PC-3 (cell line): ENCODE results near the gene PARP1. TPM values are rescaled to one million over a fixed set of nuclear protein-coding genes. Genes with fewer than 3 reads are reported as not detected.

Experiments
- ATAC-seq: fragments of 200-7000 bp; cut with Tn5 transposase; 2 replicates; pipeline ENCODE4 v1.9.1; 2020; ENCODE audit warnings: mild to moderate bottlenecking, moderate library complexity
- Bru-seq: library from RNA; stranded (reverse); fragments of 400-500 nt; gene quantifications from one replicate; lab custom pipeline; 2021; lab: Mats Ljungman, UMichigan
- BruChase-seq, 2 experiments: library from RNA; stranded (reverse); fragments of 400-500 nt; gene quantifications; one replicate each; lab custom pipeline; 2021; lab: Mats Ljungman, UMichigan
- BruUV-seq: library from RNA; stranded (reverse); fragments of 400-500 nt; replicated peaks from 2 replicates; lab custom pipeline; 2021; lab: Mats Ljungman, UMichigan
- CTCF ChIA-PET: fragments of 300-600 bp; sonication (Branson Sonifier 250); formaldehyde crosslinking; loops from one replicate; lab custom pipeline; 2022; ENCODE audit warnings: antibody characterized with exemption; lab: Charles Lee
- POLR2A ChIA-PET: fragments of 300-600 bp; sonication (Branson Sonifier 250); formaldehyde crosslinking; loops from one replicate; lab custom pipeline; 2022; ENCODE audit warnings: antibody characterized with exemption; ENCODE audit not compliant: unreplicated experiment; lab: Charles Lee
- DNase-seq: peaks from one replicate; pipeline ENCODE4 v3.0.0-alpha.2; 2015
- H2AFZ ChIP-seq: fragments of 300-600 bp; sonication (generic); 2 replicates; pipeline ENCODE4 v1.6.0; 2016; ENCODE audit warnings: antibody characterized with exemption, low read length
- H3F3A ChIP-seq: fragments of 300-600 bp; sonication (generic); one replicate; pipeline ENCODE4 v1.6.0; 2017; ENCODE audit warnings: antibody characterized with exemption, low read length, control low read depth, mild to moderate bottlenecking; ENCODE audit not compliant: unreplicated experiment
- H3K27ac ChIP-seq: fragments of 300-600 bp; sonication (generic); 2 replicates; pipeline ENCODE4 v1.5.1; 2016; ENCODE audit warnings: mild to moderate bottlenecking, low read length
- H3K27me3 ChIP-seq: fragments of 300-600 bp; sonication (generic); 2 replicates; pipeline ENCODE4 v1.6.1; 2016; ENCODE audit warnings: low read length, mixed read lengths
- H3K36me3 ChIP-seq: fragments of 300-600 bp; sonication (generic); 2 replicates; pipeline ENCODE4 v1.6.1; 2016; ENCODE audit warnings: low read depth, mixed run types, low read length, mixed read lengths
- H3K4me1 ChIP-seq: fragments of 300-600 bp; sonication (generic); 2 replicates; pipeline ENCODE4 v1.5.1; 2016; ENCODE audit warnings: low read length; ENCODE audit not compliant: insufficient read depth
- H3K4me2 ChIP-seq: fragments of 300-600 bp; sonication (generic); 2 replicates; pipeline ENCODE4 v1.6.0; 2016; ENCODE audit warnings: low read length
- H3K4me3 ChIP-seq: fragments of 300-600 bp; sonication (generic); 2 replicates; pipeline ENCODE4 v1.5.1; 2016; ENCODE audit warnings: mild to moderate bottlenecking, low read length, mixed read lengths
- H3K79me2 ChIP-seq: fragments of 300-600 bp; sonication (generic); 2 replicates; pipeline ENCODE4 v1.6.1; 2017; ENCODE audit warnings: low read length, mixed read lengths
- H3K9ac ChIP-seq: fragments of 300-600 bp; sonication (generic); 2 replicates; pipeline ENCODE4 v1.6.0; 2016; ENCODE audit warnings: mild to moderate bottlenecking, low read length
- H3K9me2 ChIP-seq: fragments of 300-600 bp; sonication (generic); replicated peaks from 2 replicates; pipeline ENCODE4 v1.6.1; 2016; ENCODE audit warnings: mixed run types, low read length, mixed read lengths
- H3K9me3 ChIP-seq: fragments of 300-600 bp; sonication (generic); 2 replicates; pipeline ENCODE4 v1.6.1; 2016; ENCODE audit warnings: low read length, mixed read lengths
- H4K20me1 ChIP-seq: fragments of 300-600 bp; sonication (generic); 2 replicates; pipeline ENCODE4 v1.6.1; 2016; ENCODE audit warnings: low read length, mixed read lengths
- EZH2 ChIP-seq: fragments of 300-600 bp; sonication (generic); IDR thresholded peaks from one replicate; pipeline ENCODE4 v1.6.1; 2017; ENCODE audit warnings: antibody characterized with exemption, mild to moderate bottlenecking, low read length; ENCODE audit not compliant: unreplicated experiment
- EZH2phosphoT487 ChIP-seq: fragments of 300-600 bp; sonication (generic); IDR thresholded peaks from 2 replicates; pipeline ENCODE4 v1.6.1; 2018; ENCODE audit warnings: mild to moderate bottlenecking, antibody characterized with exemption, low read length, borderline replicate concordance
- intact Hi-C: fragments of 100-400 bp; cut with micrococcal nuclease; formaldehyde crosslinking; loops from 2 replicates; pipeline ENCODE4 v1.9.0; 2023
- long read RNA-seq: library from polyadenylated mRNA; unstranded; transcript quantifications from one replicate; pipeline ENCODE4 v2.0.0, GENCODE V29; 2021; ENCODE audit not compliant: unreplicated experiment
- total RNA-seq: library from RNA; depleted of rRNA; stranded (reverse); fragments of >200 nt; gene quantifications from 2 replicates; pipeline ENCODE4 v1.2.3, GENCODE V29; 2014; rRNA removed
- TF ChIP-seq, protein P1 (sequence below): fragments of 300-600 bp; sonication (generic); conservative IDR thresholded peaks from 2 replicates; pipeline ENCODE4 v1.5.1; 2017; ENCODE audit warnings: antibody characterized with exemption, low read depth, mild to moderate bottlenecking, low read length

The PARP1 gene
- 536 and 538 TPM in 2 replicates for total RNA-seq
- percentile 91 among the genes with signal in this experiment for Bru-seq, nascent RNA
- BruChase-seq, experiment 1, labeled RNA remaining after a 6-hour chase = percentile 89 among the genes with signal in this experiment
- BruChase-seq, experiment 2, labeled RNA remaining after a 2-hour chase = percentile 79 among the genes with signal in this experiment
- long read RNA-seq, transcript PARP1-203 (23 exons, 3,958 nt) = major isoform, 128 of 213 reads
- long read RNA-seq, partial matches to known transcripts = 77 of 213 reads
- long read RNA-seq, other reads (novel, unspliced or antisense) = 7 of 213 reads

DNA sequence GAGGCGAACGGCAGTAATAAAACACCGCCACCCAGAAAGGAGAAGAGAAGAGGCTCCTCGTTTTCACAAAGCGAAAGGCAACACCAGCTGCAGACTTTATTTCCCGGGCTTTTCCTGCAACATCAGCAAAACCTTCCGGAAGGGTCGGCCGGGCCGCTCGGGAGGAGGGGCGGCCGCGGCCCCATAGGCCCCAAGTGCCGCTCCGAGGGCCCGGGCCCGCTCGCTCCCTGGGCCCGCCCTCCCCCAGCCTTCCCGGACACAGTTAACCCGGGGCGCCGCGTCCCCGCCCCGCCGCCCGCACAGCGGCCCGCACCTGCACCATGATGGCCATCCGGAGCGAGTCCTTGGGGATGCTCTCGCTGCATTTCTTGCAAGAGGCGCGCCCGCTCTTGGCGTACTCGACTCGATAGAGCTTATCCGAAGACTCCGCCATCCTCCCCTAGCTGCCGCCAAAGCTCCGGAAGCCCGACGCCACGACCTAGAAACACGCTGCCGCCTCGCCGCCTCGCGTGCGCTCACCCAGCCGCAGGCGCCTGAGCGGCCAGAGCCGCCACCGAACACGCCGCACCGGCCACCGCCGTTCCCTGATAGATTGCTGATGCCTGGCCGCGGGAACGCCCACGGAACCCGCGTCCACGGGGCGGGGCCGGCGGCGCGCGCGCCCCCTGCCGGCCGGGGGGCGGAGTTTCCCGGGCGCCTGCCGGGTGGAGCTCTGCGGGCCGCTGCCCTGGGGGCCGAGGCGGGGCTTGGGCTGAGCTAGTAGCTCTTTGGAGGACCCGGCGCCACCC is at the start of gene PARP1:
TSS of gene PARP1 (minus strand) at position 597 of the 788 bp plus-strand sequence. CDS start at position 433, 164 bp downstream.
- Histone ChIP-seq H3K9me2 (no peaks in the 10 kb centered on the region), H3K4me3 (peak within 1 kb of the TSS; percentile 79), H4K20me1 (peaks cover 42% of the 10 kb centered on the region), H3K4me1 (peaks cover 35% of the 10 kb centered on the region), H3K9ac (peak within 1 kb of the TSS; percentile 82), H3K36me3 (no peaks in the 10 kb centered on the region; the same call in 1 of the 2 replicates), H2AFZ (peak within 1 kb of the TSS; percentile 91), H3K27me3 (no peaks in the 10 kb centered on the region), H3K4me2 (peak within 1 kb of the TSS; percentile 88), H3K27ac (peak within 1 kb of the TSS; percentile 56), H3F3A (peaks cover 8% of the 10 kb centered on the region), H3K9me3 (no peaks in the 10 kb centered on the region), H3K79me2 (peaks cover 49% of the 10 kb centered on the region)
- ChIA-PET CTCF (interaction anchor here (0.6 to 1.3 kb wide), 15 partner anchors 10 to 1758 kb away, joined by 3 to 8 read pairs (median 4); partner anchors contain the start of gene IBA57), POLR2A (interaction anchor here (0.5 to 1.0 kb wide), 10 partner anchors 70 to 1682 kb away, joined by 3 to 8 read pairs (median 4); partner anchors contain the start of genes H3-3A, LIN9 and PSEN2)
- TF ChIP-seq, protein P1, sequence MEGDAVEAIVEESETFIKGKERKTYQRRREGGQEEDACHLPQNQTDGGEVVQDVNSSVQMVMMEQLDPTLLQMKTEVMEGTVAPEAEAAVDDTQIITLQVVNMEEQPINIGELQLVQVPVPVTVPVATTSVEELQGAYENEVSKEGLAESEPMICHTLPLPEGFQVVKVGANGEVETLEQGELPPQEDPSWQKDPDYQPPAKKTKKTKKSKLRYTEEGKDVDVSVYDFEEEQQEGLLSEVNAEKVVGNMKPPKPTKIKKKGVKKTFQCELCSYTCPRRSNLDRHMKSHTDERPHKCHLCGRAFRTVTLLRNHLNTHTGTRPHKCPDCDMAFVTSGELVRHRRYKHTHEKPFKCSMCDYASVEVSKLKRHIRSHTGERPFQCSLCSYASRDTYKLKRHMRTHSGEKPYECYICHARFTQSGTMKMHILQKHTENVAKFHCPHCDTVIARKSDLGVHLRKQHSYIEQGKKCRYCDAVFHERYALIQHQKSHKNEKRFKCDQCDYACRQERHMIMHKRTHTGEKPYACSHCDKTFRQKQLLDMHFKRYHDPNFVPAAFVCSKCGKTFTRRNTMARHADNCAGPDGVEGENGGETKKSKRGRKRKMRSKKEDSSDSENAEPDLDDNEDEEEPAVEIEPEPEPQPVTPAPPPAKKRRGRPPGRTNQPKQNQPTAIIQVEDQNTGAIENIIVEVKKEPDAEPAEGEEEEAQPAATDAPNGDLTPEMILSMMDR = peak; percentile 82
- TF ChIP-seq EZH2phosphoT487 (0 out of 2 replicates have a peak, but pooled peaks have one; percentile 57), EZH2 (no peak)
- intact Hi-C loops = loop anchor here (2.0 to 5.0 kb wide), 3 partner anchors 71 to 280 kb away; partner anchors contain the start of gene LIN9
- BruUV-seq = no TSS peak
- peak; percentile 99 for DNase-seq
- ATAC-seq = peak; percentile 85

DNA sequence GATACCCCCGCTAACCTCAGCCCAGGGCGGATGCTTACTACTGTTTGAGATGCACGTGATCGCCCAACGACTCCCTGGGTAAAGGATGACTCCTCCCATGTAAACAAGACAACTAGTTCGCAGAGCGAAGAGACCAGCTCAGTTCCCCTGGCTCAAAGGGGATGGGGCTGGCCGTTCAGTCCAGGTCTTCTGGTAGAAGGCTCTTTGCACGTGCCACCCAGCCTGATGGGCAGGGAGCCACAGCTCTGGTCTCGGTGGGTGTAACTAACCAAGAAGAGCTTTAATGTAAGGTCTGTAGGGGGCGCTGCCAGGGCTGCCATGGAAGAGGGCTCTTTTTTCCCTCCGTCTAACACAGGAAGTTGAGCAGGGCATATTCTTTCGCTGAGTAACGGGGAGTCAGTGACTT is 49.4 kb upstream of the PARP1 start:
- BruUV-seq = no TSS peak
- H3K27ac ChIP-seq = no peak overlapping the region
- POLR2A ChIA-PET = no interaction called here
- H3K79me2 ChIP-seq = no peaks in the 10 kb centered on the region
- H4K20me1 ChIP-seq = no peaks in the 10 kb centered on the region
- no peaks in the 10 kb centered on the region for H3F3A ChIP-seq
- no peak overlapping the region for H3K4me2 ChIP-seq
- no peaks in the 10 kb centered on the region for H3K36me3 ChIP-seq
- intact Hi-C loops = no loop called here
- no peak for DNase-seq
- ATAC-seq = no peak
- CTCF ChIA-PET = no interaction called here
- H3K27me3 ChIP-seq = no peaks in the 10 kb centered on the region
- H3K9me2 ChIP-seq = no peaks in the 10 kb centered on the region
- no peaks in the 10 kb centered on the region for H3K9me3 ChIP-seq
- TF ChIP-seq, protein P1 = peak; percentile 57
- no peak for TF ChIP-seq EZH2
- no peak overlapping the region for H3K9ac ChIP-seq
- no peak overlapping the region for H2AFZ ChIP-seq
- H3K4me1 ChIP-seq = no peaks in the 10 kb centered on the region
- H3K4me3 ChIP-seq = no peak overlapping the region
